IMR-90 (cell line): Measurements from ENCODE around the gene HLA-DPA1. TPM values are rescaled to one million over a fixed set of nuclear protein-coding genes. Genes with fewer than 3 reads are reported as not detected.

ENCODE experiments used
- ATAC-seq: fragments of 200-7000 bp; cut with Tn5 transposase; 2 replicates; pipeline ENCODE4 v1.9.1; 2020; ENCODE audit warnings: low read depth, mild to moderate bottlenecking, moderate library complexity
- BruUV-seq: library from RNA; stranded (reverse); fragments of 400-500 nt; replicated peaks from 2 replicates; lab custom pipeline; 2021; lab: Mats Ljungman, UMichigan
- CTCF ChIA-PET: fragments of 300-600 bp; formaldehyde crosslinking; extraction: SDS; loops from one replicate; lab custom pipeline; 2021; ENCODE audit warnings: antibody characterized with exemption; lab: Yijun Ruan, JAX
- POLR2A ChIA-PET: fragments of 300-600 bp; sonication (Branson Sonifier 250); formaldehyde crosslinking; loops from one replicate; lab custom pipeline; 2022; ENCODE audit warnings: antibody characterized with exemption; ENCODE audit not compliant: unreplicated experiment; lab: Charles Lee
- DNase-seq: peaks from one replicate; pipeline ENCODE4 v3.0.0; 2013
- H2AFZ ChIP-seq: replicated peaks from 2 replicates; pipeline ENCODE3; 2013; ENCODE audit warnings: low read length, mild to moderate bottlenecking; ENCODE audit not compliant: poor library complexity
- H2AK5ac ChIP-seq: 2 replicates; pipeline ENCODE4 v1.6.1; 2013; ENCODE audit warnings: low read depth, low read length, inconsistent platforms
- H2AK9ac ChIP-seq: replicated peaks from 2 replicates; pipeline ENCODE3; 2013; ENCODE audit warnings: mild to moderate bottlenecking, low read depth, low read length, moderate library complexity; ENCODE audit not compliant: poor library complexity
- H2BK120ac ChIP-seq: 2 replicates; pipeline ENCODE4 v1.6.1; 2013; ENCODE audit warnings: low read depth, low read length, inconsistent platforms
- H2BK15ac ChIP-seq: 3 replicates; pipeline ENCODE4 v1.6.1; 2013; ENCODE audit warnings: low read depth, low read length, inconsistent platforms
- H2BK20ac ChIP-seq: 2 replicates; pipeline ENCODE4 v1.6.1; 2013; ENCODE audit warnings: low read depth, mild to moderate bottlenecking, inconsistent platforms, low read length, moderate library complexity
- H2BK5ac ChIP-seq: 2 replicates; pipeline ENCODE4 v1.6.1; 2013; ENCODE audit warnings: mild to moderate bottlenecking, low read depth, low read length, inconsistent platforms; ENCODE audit not compliant: poor library complexity, severe bottlenecking
- H3K14ac ChIP-seq: replicated peaks from 2 replicates; pipeline ENCODE4 v1.6.1; 2013; ENCODE audit warnings: low read depth, low read length, inconsistent platforms
- H3K18ac ChIP-seq: 2 replicates; pipeline ENCODE4 v1.6.1; 2013; ENCODE audit warnings: low read depth, low read length, control low read depth
- H3K23ac ChIP-seq: 2 replicates; pipeline ENCODE4 v1.6.1; 2013; ENCODE audit warnings: low read depth, low read length, inconsistent platforms
- H3K27ac ChIP-seq: 2 replicates; pipeline ENCODE4 v1.5.1; 2013; ENCODE audit warnings: mild to moderate bottlenecking, control low read depth, low read length; ENCODE audit not compliant: insufficient read depth
- H3K27me3 ChIP-seq: 2 replicates; pipeline ENCODE4 v1.6.1; 2013; ENCODE audit warnings: low read length; ENCODE audit not compliant: control insufficient read depth, insufficient read depth
- H3K36me3 ChIP-seq: 2 replicates; pipeline ENCODE4 v1.6.1; 2013; ENCODE audit warnings: low read length, mixed read lengths; ENCODE audit not compliant: control insufficient read depth, insufficient read depth
- H3K4ac ChIP-seq: 2 replicates; pipeline ENCODE4 v1.6.1; 2013; ENCODE audit warnings: low read depth, low read length, inconsistent platforms
- H3K4me1 ChIP-seq: 2 replicates; pipeline ENCODE4 v1.6.1; 2013; ENCODE audit warnings: low read length, mixed read lengths; ENCODE audit not compliant: control insufficient read depth, insufficient read depth
- H3K4me2 ChIP-seq: 2 replicates; pipeline ENCODE4 v1.6.1; 2013; ENCODE audit warnings: low read depth, mild to moderate bottlenecking, control low read depth, low read length, moderate library complexity
- H3K4me3 ChIP-seq: 2 replicates; pipeline ENCODE4 v1.5.1; 2013; ENCODE audit warnings: low read depth, mild to moderate bottlenecking, control low read depth, low read length, moderate library complexity; ENCODE audit not compliant: insufficient read depth
- H3K56ac ChIP-seq: 2 replicates; pipeline ENCODE4 v1.6.1; 2013; ENCODE audit warnings: low read length, inconsistent platforms; ENCODE audit not compliant: insufficient read depth; ENCODE audit errors: extremely low read depth
- H3K79me1 ChIP-seq, 2 experiments: 2 replicates each; pipeline ENCODE4 v1.6.1; 2013; ENCODE audit warnings: low read length in 2 of 2, inconsistent platforms in 1 of 2, low read depth in 1 of 2
- H3K9ac ChIP-seq: 2 replicates; pipeline ENCODE4 v1.6.1; 2013; ENCODE audit warnings: low read depth, low read length, control low read depth
- H3K9me1 ChIP-seq: 2 replicates; pipeline ENCODE4 v1.6.1; 2013; ENCODE audit warnings: low read length, inconsistent platforms; ENCODE audit not compliant: insufficient read depth
- H3K9me3 ChIP-seq: 2 replicates; pipeline ENCODE4 v1.6.1; 2013; ENCODE audit warnings: low read length; ENCODE audit not compliant: control insufficient read depth, insufficient read depth
- H4K20me1 ChIP-seq: 2 replicates; pipeline ENCODE4 v1.6.1; 2013; ENCODE audit warnings: low read length, inconsistent platforms; ENCODE audit not compliant: insufficient read depth
- H4K5ac ChIP-seq: 2 replicates; pipeline ENCODE4 v1.6.1; 2013; ENCODE audit warnings: mild to moderate bottlenecking, low read depth, low read length, control low read depth
- H4K8ac ChIP-seq, 2 experiments: 2 replicates each; pipeline ENCODE4 v1.6.1; 2013; ENCODE audit warnings: low read depth in 2 of 2, low read length in 2 of 2, control low read depth in 1 of 2, inconsistent platforms in 1 of 2
- H4K91ac ChIP-seq: 2 replicates; pipeline ENCODE4 v1.6.1; 2013; ENCODE audit warnings: low read depth, low read length, inconsistent platforms; ENCODE audit not compliant: insufficient read depth
- BHLHE40 ChIP-seq: fragments of 150-350 bp; IDR thresholded peaks from 2 replicates; pipeline ENCODE4 v1.6.1; 2016; ENCODE audit warnings: mild to moderate bottlenecking, low read depth, low read length
- CEBPB ChIP-seq: IDR thresholded peaks from 2 replicates; pipeline ENCODE4 v1.6.1; 2012; ENCODE audit warnings: low read depth, low read length, improper control_type of control experiment
- CHD1 ChIP-seq: IDR thresholded peaks from 2 replicates; pipeline ENCODE4 v1.6.1; 2012; ENCODE audit warnings: low read depth, low read length, improper control_type of control experiment
- CTCF ChIP-seq: conservative IDR thresholded peaks from 2 replicates; pipeline ENCODE4 v1.5.1; 2012; ENCODE audit warnings: mild to moderate bottlenecking, low read depth, low read length, improper control_type of control experiment
- ELK1 ChIP-seq: fragments of 150-350 bp; IDR thresholded peaks from 2 replicates; pipeline ENCODE4 v1.6.1; 2016; ENCODE audit warnings: low read depth, mild to moderate bottlenecking, low read length, moderate library complexity, borderline replicate concordance
- FOS ChIP-seq: fragments of 150-350 bp; IDR thresholded peaks from 2 replicates; pipeline ENCODE4 v1.6.1; 2016; ENCODE audit warnings: low read depth, low read length
- MAFK ChIP-seq: IDR thresholded peaks from 2 replicates; pipeline ENCODE4 v1.6.1; 2012; ENCODE audit warnings: low read depth, low read length, improper control_type of control experiment
- MAZ ChIP-seq: IDR thresholded peaks from 2 replicates; pipeline ENCODE4 v1.6.1; 2012; ENCODE audit warnings: low read depth, mild to moderate bottlenecking, low read length, improper control_type of control experiment, moderate library complexity, borderline replicate concordance
- MXI1 ChIP-seq: IDR thresholded peaks from 2 replicates; pipeline ENCODE4 v1.6.1; 2012; ENCODE audit warnings: low read depth, mild to moderate bottlenecking, low read length, moderate library complexity, borderline replicate concordance
- POLR2A ChIP-seq: IDR thresholded peaks from 2 replicates; pipeline ENCODE4 v1.6.1; 2012; ENCODE audit warnings: mild to moderate bottlenecking, low read depth, low read length
- RAD21 ChIP-seq: IDR thresholded peaks from 2 replicates; pipeline ENCODE4 v1.6.1; 2012; ENCODE audit warnings: low read length, improper control_type of control experiment
- RCOR1 ChIP-seq: IDR thresholded peaks from 2 replicates; pipeline ENCODE4 v1.6.1; 2012; ENCODE audit warnings: mild to moderate bottlenecking, low read length, improper control_type of control experiment; ENCODE audit not compliant: insufficient replicate concordance
- SMC3 ChIP-seq: fragments of 150-350 bp; IDR thresholded peaks from 2 replicates; pipeline ENCODE4 v1.6.1; 2016; ENCODE audit warnings: low read depth, mild to moderate bottlenecking, antibody characterized with exemption, low read length, moderate library complexity
- WGBS, 2 experiments: methylation state at CpG; one replicate each; pipeline versions ENCODE4 v1.1.5 to v1.1.7; 2013; ENCODE audit warnings: missing lambda C conversion rate in 2 of 2; ENCODE audit not compliant: insufficient read length in 1 of 2; ENCODE audit errors: extremely low coverage in 2 of 2; 5-methylcytosine and 5-hydroxymethylcytosine counted together
- dilution Hi-C: fragments of 300-500 bp; cut with HindIII; formaldehyde crosslinking; loops from one replicate; pipeline ENCODE4 v1.14.3; 2018; ENCODE audit warnings: low sequenced_read_pairs; ENCODE audit not compliant: unreplicated experiment
- in situ Hi-C: fragments of 300-500 bp; cut with MboI; formaldehyde crosslinking; loops from 3 replicates; pipeline ENCODE4 v1.14.3; 2019; ENCODE audit warnings: low sequenced_read_pairs, inconsistent platforms, mixed read lengths
- intact Hi-C: fragments of 100-400 bp; cut with micrococcal nuclease; formaldehyde crosslinking; loops from 2 replicates; pipeline ENCODE4 v1.10.0; 2022
- polyA plus RNA-seq, 3 experiments: library from polyadenylated mRNA; depleted of rRNA; stranded (reverse); fragments of >200 nt; gene quantifications; 2 replicates each; pipeline ENCODE4 v1.2.3, GENCODE V29; 2012; ENCODE audit warnings: low replicate concordance in 1 of 3
- total RNA-seq: library from RNA; depleted of rRNA; stranded (reverse); fragments of >200 nt; gene quantifications from 2 replicates; pipeline ENCODE4 v1.2.3, GENCODE V29; 2012

Gene HLA-DPA1
- total and polyA plus RNA-seq, 2 of the 4 experiments (the other 2 are of a cell fraction): not detected

- H2BK20ac ChIP-seq: no peak overlapping the region
- H3K9ac ChIP-seq: no peak overlapping the region
- no peaks in the 10 kb centered on the region for H3K36me3 ChIP-seq
- H2AFZ ChIP-seq: no peak overlapping the region
- H2BK5ac ChIP-seq: no peak overlapping the region
- peaks cover 40% of the 10 kb centered on the region for H3K27me3 ChIP-seq
- no peak overlapping the region for H3K4me3 ChIP-seq
- in situ Hi-C loops (loop anchor here (10.0 kb wide), 1 partner anchor 122 kb away; no protein-coding TSS in a partner anchor), intact Hi-C loops (loop anchor here (1.0 kb wide), 1 partner anchor 125 kb away; no protein-coding TSS in a partner anchor), dilution Hi-C loops (no loop called here)
- H2BK120ac ChIP-seq: no peak overlapping the region
- H2AK5ac ChIP-seq: no peak overlapping the region
- no peak for DNase-seq
- no peak overlapping the region for H4K5ac ChIP-seq
- H4K20me1 ChIP-seq: no peaks in the 10 kb centered on the region
- no peak overlapping the region for H3K4me2 ChIP-seq
- ChIA-PET POLR2A (no interaction called here), CTCF (interaction anchor here (0.9 kb wide), 1 partner anchor 125 kb away, joined by 3 read pairs; no protein-coding TSS in a partner anchor)
- H3K9me1 ChIP-seq: no peaks in the 10 kb centered on the region
- H3K56ac ChIP-seq: no peak overlapping the region
- H4K8ac ChIP-seq: no peak overlapping the region
- H3K4me1 ChIP-seq: no peaks in the 10 kb centered on the region
- no peak overlapping the region for H3K23ac ChIP-seq
- H2AK9ac ChIP-seq: no peak overlapping the region
- no peak overlapping the region for H3K18ac ChIP-seq
- no peak for ATAC-seq
- no TSS peak for BruUV-seq
- TF ChIP-seq MAFK (no peak), BHLHE40 (no peak), RCOR1 (no peak), CTCF (no peak), FOS (no peak), MXI1 (no peak), MAZ (no peak), SMC3 (no peak), RAD21 (no peak), CHD1 (no peak), CEBPB (no peak), ELK1 (no peak), POLR2A (no peak)
- no peak overlapping the region for H3K4ac ChIP-seq
- H3K79me1 ChIP-seq: no peaks in the 10 kb centered on the region
- no peak overlapping the region for H3K14ac ChIP-seq
- H3K27ac ChIP-seq: no peak overlapping the region
- H4K91ac ChIP-seq: no peak overlapping the region
- H3K9me3 ChIP-seq: peaks cover 9% of the 10 kb centered on the region
- WGBS, 2 experiments: no CpG with 5 or more reads among the region's 6 CpGs
- no peak overlapping the region for H2BK15ac ChIP-seq
Measured at GRCh38 chr6:33123181-33123580, 49.7 kb upstream of the HLA-DPA1 start.
